Stimulated activated naive B cell treated with anti-CD40 and anti-IgM and Interleukin-4, amounts not matched to agents 10 μg/mL and 1 μg/mL and 100 μg/mL, for 72 hours (primary cell): ENCODE data around the gene CDPF1.

Experiments used
- ATAC-seq, 2 donors: fragments of 150-1000 bp; cut with Tn5 transposase; replicated peaks; 2 replicates each; pipeline ENCODE4 v1.10.0; 2021; ENCODE audit warnings: moderate library complexity in 1 of 2
- DNase-seq: peaks from one replicate; pipeline ENCODE4 v3.0.0; 2021
- H3K27ac Mint-ChIP-seq: one replicate; pipeline ENCODE4 v1.8.0; 2022; ENCODE audit warnings: mild to moderate bottlenecking, mixed read lengths
- H3K27me3 Mint-ChIP-seq, 2 donors: one replicate each; pipeline ENCODE4 v1.8.0; 2022; ENCODE audit warnings: mixed read lengths in 2 of 2
- H3K36me3 Mint-ChIP-seq, 2 donors: one replicate each; pipeline ENCODE4 v1.8.0; 2022; ENCODE audit warnings: mixed read lengths in 2 of 2, mild to moderate bottlenecking in 1 of 2
- H3K4me1 Mint-ChIP-seq, 2 donors: one replicate each; pipeline ENCODE4 v1.8.0; 2022; ENCODE audit warnings: mixed read lengths in 2 of 2, mild to moderate bottlenecking in 1 of 2
- H3K4me3 Mint-ChIP-seq, 2 donors: one replicate each; pipeline ENCODE4 v1.8.0; 2022; ENCODE audit warnings: mild to moderate bottlenecking in 2 of 2, mixed read lengths in 2 of 2, moderate library complexity in 1 of 2
- H3K9me3 Mint-ChIP-seq, 2 donors: one replicate each; pipeline ENCODE4 v1.8.0; 2022; ENCODE audit warnings: mixed read lengths in 2 of 2, mild to moderate bottlenecking in 1 of 2

CDPF1 gene

DNA sequence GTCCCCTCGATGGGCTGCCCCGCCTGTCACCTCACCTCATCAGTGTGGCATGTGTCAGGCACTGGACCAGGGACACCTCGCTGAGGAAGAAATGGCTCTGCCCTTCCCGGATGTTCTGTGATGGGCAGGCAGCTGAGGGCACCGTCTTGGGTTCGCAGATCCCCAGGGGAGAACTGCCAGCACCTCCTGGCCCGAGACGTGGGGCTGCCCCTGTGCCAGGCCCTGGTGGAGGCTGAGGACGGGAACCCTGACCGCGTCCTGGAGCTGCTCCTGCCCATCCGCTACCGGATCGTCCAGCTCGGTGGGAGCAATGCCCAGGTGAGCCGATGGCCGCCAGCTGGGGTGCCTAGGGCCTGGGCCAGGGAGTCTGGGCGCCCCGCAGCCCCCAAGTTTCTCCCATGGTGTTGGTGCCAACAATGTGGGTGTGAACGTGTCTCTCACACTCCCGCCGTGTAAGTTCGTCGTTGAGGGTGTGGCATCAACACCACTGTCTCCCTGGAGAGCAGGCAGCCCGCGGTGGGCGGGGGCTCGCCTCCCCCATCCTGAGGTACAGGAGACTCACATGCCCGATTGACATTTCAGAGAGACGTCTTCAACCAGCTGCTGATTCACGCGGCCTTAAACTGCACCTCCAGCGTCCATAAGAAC is 39.3 kb upstream of the CDPF1 start:
- Mint-ChIP-seq H3K9me3 (peaks cover 4 to 5% of the 10 kb centered on the region in 2 donors), H3K27me3 (no peaks in the 10 kb centered on the region), H3K27ac (peak overlapping the region; percentile 14), H3K4me1 (peaks cover 29 to 65% of the 10 kb centered on the region in 2 donors), H3K4me3 (peak overlapping the region in 1 of 2 donors; percentile 25), H3K36me3 (peaks cover 35 to 43% of the 10 kb centered on the region in 2 donors)
- no peak for ATAC-seq
- no peak for DNase-seq

DNA sequence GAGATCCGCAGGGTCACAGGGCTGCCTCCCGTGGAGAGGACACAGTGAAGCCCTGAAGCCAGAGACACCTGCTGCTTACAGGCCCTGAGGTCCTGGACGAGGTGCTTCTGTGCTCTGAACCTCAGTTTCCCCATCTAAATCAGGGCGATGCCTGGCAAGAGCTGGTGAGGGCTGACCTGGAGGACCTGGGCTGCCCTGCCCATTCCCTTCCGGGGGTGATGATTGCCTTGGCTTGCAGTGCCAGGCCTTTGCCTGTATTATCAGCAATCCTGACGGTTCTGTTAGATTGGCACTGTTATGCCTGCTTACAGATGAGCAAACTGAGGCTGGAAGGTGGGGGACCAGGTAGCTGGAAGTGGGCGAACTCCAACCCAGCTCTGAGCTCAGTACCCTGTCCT is 38.8 kb upstream of the CDPF1 start:
- DNase-seq (no peak), ATAC-seq (no peak)
- peaks cover 35 to 49% of the 10 kb centered on the region in 2 donors for H3K36me3 Mint-ChIP-seq
- H3K27ac Mint-ChIP-seq: peak overlapping the region; percentile 95
- peaks cover 4 to 5% of the 10 kb centered on the region in 2 donors for H3K9me3 Mint-ChIP-seq
- H3K27me3 Mint-ChIP-seq: no peaks in the 10 kb centered on the region
- H3K4me3 Mint-ChIP-seq: peak overlapping the region; percentile 91 to 95
- H3K4me1 Mint-ChIP-seq: peaks cover 29 to 61% of the 10 kb centered on the region in 2 donors

DNA sequence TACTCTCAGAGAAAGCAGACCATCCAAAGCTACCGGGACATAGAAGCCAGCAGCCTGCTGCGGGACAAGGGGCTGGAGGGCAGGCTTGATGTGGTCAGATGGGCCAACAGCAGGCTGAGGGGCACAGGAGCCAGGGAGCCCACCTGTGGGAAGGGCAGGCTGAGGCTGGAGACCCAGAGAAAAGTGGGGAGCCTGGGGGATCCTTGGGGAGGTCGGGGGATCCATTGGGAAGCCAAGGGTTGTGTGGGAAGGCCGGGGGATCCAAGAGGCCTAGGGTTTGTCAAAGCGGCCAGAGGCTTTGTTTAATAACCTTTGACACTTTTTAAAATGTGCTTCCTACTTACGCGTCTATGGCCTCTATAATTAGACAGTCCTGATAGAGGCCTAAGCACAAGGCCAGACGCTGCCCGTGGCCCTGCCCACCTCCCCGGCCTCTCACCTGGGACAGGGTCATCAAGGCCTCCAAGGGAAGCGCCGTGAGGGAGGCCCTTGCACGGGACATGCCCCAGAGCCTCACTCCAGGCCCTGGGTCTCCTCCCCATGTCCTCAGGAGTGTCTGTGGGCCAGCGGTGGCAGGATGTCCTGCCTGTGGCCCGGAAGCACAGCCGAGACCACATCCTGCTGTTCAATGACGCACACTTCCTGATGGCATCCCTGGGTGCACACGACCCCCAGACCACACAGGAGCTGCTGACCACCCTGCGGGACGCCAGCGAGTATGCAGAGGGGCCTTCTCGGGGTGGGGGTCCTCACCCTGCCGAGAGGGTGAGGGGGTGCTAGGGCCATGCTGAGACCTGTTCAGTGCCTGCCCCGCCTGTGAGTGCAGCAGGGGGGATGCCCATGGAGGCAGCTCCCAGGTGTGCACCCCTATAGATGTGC is 38.0 kb upstream of the CDPF1 start:
- Mint-ChIP-seq H3K9me3 (peaks cover 4 to 5% of the 10 kb centered on the region in 2 donors), H3K36me3 (peaks cover 33 to 49% of the 10 kb centered on the region in 2 donors), H3K4me3 (peak overlapping the region; percentile 91 to 95), H3K27me3 (no peaks in the 10 kb centered on the region), H3K27ac (peak overlapping the region; percentile 95), H3K4me1 (peaks cover 23 to 54% of the 10 kb centered on the region in 2 donors)
- DNase-seq (peak; percentile 41), ATAC-seq (peak; percentile 92 to 97)

DNA sequence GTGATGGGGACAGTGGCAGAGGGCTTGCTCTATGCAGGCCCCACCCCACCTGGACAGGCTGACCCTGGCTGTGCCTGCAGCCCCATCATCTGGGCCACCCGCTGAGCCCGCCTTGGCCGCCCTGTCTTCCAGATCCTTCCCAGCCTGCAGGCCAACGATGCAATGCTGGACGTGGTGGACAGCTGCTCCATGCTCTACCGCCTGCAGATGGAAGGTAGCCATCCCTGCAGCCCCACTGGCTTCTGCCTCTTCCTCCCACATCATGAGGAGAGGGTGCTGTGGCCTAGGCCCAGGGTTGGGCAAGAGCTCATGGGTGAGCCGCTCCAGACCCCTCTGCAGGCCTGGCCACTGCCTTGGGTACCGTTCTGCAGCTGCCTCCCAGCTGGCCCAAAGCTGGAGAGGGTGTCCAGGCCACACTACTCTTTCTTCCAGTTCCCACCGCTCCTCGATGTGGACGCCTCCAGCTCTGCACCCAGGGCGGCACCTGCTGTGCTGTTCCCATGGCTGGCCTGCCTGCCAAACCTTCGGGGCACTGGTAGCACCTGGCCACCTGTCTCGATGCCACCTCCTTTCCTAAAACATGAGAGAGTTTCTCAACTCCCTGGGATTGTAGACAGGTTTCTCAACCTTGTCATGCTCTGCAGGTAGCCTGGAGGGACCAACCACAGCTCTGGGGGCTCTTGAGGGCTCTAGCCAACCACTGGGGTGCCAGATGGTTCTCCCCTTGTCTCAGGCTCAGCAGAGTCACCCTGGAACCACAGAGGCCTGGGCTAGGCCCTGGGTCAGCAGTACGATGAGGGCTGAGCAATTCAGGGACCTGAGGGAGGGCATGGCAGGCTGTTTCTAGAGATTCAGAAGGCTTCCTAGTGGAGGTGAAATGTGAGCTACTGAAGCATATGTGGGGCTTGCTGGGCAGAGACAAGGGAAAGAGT is 37.1 kb upstream of the CDPF1 start:
- DNase-seq: no peak
- Mint-ChIP-seq H3K4me1 (peaks cover 16 to 45% of the 10 kb centered on the region in 2 donors), H3K9me3 (peaks cover under 1 to 1% of the 10 kb centered on the region in 2 donors), H3K4me3 (peak overlapping the region; percentile 91 to 95), H3K27me3 (no peaks in the 10 kb centered on the region), H3K27ac (peak overlapping the region; percentile 95), H3K36me3 (peaks cover 28 to 45% of the 10 kb centered on the region in 2 donors)
- ATAC-seq: no peak

DNA sequence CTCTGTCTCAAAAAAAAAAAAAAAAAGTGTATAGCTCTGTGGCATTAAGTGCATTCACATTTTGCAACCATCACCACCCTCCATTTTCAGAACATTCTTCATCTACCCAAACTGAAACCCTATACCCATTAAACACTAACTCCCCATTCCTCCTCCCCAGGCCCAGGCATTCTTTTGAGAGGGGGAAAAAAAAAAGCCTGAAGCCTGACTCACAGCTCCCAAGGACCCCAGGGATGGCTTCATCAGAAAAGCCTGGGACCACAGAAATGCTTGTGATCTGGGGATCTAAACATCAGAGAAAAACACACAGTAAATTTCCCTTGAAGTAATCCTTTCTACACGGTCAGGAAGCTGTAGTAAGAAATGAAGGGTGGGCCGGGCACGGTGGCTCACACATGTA is 35.9 kb upstream of the CDPF1 start:
- no peak overlapping the region for H3K4me3 Mint-ChIP-seq
- no peaks in the 10 kb centered on the region for H3K9me3 Mint-ChIP-seq
- no peak for DNase-seq
- H3K36me3 Mint-ChIP-seq: peaks cover 30 to 49% of the 10 kb centered on the region in 2 donors
- H3K27me3 Mint-ChIP-seq: no peaks in the 10 kb centered on the region
- H3K27ac Mint-ChIP-seq: no peak overlapping the region
- peaks cover 18 to 52% of the 10 kb centered on the region in 2 donors for H3K4me1 Mint-ChIP-seq
- no peak for ATAC-seq

DNA sequence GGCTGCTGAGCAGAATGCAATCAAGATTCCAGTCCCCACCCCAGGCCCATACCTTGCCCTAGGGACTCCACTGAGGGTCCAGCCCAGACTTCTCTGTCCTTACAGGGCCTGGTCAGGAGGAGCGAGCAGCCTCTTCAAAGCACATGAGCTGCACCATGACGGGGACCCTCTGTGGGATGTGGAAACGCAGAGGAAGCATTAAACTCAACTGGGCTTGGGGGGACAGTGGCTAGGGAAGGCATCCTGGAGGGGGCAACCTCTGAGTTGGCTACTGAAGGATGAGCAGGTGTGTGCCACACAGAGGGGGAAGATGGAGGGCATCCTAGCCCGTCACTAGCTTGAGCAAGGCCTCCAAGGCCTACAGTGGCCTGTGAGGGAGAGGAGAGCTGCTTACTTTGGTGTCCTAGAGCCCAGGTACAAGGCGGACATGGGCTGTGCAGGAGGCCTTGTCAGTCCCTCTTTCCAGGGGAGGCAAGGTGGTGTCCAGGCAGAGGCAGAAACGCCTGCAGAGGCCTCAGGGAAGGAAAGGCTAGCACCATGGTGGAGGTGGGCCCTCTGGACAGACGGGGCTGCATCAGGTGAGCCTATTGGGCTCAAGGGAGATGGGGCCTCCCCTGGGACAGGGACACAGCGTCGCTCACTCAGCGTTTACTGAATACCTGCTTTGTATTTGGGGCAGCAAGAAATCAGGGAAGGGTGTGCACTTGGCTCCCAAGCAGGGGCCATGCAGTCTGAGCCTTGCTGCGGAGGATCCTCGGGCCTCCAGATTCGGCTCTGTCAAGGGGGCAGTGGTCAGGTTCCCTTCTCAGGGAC is 32.0 kb upstream of the CDPF1 start:
- H3K27ac Mint-ChIP-seq: no peak overlapping the region
- ATAC-seq: no peak
- no peaks in the 10 kb centered on the region for H3K9me3 Mint-ChIP-seq
- H3K36me3 Mint-ChIP-seq: peaks cover 32 to 53% of the 10 kb centered on the region in 2 donors
- no peak for DNase-seq
- no peak overlapping the region for H3K4me3 Mint-ChIP-seq
- peaks cover 4 to 21% of the 10 kb centered on the region in 2 donors for H3K4me1 Mint-ChIP-seq
- no peaks in the 10 kb centered on the region for H3K27me3 Mint-ChIP-seq

DNA sequence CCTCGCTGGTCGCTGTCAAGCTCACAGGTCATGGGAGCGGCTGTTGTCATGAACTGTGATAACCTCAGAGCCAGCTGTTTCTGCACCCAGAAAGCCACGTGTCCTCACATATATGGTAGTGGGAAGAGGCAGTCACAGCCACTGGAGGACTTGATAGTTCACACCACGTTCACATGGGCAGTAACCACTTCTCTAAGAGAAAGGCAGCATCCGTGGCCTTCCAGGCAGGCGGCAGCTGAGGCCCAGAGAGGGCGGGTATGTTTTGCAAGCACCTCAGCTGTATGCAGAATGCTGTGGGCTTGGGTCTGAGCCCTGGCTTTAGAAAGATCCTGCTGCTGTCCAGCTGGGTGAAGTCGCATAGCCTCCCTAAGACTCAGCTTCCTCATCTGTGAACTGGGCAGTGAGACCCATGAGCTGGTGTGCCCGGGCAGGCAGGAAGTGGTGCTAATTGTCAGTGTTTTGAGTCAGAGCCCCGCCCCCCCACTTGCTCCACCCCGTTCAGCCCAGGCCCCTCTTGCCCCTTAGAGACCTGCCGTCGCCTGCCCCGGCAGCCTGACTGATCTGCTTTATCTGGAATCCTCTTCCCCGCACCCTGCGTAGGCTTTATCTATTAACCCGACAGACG is 31.0 kb upstream of the CDPF1 start:
- Mint-ChIP-seq H3K36me3 (peaks cover 29 to 48% of the 10 kb centered on the region in 2 donors), H3K4me3 (no peak overlapping the region), H3K9me3 (no peaks in the 10 kb centered on the region), H3K27me3 (no peaks in the 10 kb centered on the region), H3K4me1 (peaks cover 2 to 12% of the 10 kb centered on the region in 2 donors), H3K27ac (no peak overlapping the region)
- ATAC-seq: no peak
- no peak for DNase-seq

DNA sequence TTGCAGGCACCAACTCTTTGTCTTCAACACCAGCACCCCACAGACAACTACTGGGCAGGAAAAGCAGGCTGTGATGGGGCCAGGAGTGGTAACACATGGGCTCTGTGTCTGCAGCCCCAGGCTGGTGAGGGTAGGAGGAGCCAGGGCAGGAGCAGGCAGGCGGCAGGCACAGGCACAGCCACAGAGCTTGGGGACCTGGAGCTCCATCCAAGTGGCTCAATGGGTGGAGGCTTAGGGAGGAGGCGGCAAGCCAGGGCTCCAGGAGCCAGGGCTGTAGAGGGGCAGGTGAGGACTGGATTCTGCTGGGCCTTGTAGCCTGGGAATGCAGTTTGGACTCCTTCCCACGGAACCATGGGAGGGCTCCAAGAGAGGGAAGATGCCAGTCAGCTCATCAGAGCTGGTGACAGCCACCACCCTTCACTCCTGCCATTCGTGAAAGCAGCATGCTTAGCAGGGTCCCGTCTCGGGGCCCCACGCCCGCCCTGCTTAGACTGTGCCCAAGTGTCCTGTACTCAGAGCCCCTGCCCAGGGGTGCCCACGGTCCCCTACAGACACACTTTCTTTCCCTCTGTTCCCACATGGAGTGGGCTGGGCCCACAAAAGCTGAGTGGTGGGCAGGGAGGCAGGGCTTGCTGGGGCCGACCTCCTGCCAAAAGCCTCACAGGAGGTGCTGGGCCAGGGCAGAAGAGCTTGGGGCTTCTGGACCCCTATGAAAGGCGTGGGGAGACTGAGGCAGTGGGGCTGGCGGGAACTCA is 30.1 kb upstream of the CDPF1 start:
- Mint-ChIP-seq H3K4me3 (no peak overlapping the region), H3K27me3 (no peaks in the 10 kb centered on the region), H3K36me3 (peaks cover 34 to 51% of the 10 kb centered on the region in 2 donors), H3K27ac (no peak overlapping the region), H3K4me1 (peaks cover 7 to 8% of the 10 kb centered on the region in 2 donors), H3K9me3 (no peaks in the 10 kb centered on the region)
- DNase-seq (no peak), ATAC-seq (no peak)

DNA sequence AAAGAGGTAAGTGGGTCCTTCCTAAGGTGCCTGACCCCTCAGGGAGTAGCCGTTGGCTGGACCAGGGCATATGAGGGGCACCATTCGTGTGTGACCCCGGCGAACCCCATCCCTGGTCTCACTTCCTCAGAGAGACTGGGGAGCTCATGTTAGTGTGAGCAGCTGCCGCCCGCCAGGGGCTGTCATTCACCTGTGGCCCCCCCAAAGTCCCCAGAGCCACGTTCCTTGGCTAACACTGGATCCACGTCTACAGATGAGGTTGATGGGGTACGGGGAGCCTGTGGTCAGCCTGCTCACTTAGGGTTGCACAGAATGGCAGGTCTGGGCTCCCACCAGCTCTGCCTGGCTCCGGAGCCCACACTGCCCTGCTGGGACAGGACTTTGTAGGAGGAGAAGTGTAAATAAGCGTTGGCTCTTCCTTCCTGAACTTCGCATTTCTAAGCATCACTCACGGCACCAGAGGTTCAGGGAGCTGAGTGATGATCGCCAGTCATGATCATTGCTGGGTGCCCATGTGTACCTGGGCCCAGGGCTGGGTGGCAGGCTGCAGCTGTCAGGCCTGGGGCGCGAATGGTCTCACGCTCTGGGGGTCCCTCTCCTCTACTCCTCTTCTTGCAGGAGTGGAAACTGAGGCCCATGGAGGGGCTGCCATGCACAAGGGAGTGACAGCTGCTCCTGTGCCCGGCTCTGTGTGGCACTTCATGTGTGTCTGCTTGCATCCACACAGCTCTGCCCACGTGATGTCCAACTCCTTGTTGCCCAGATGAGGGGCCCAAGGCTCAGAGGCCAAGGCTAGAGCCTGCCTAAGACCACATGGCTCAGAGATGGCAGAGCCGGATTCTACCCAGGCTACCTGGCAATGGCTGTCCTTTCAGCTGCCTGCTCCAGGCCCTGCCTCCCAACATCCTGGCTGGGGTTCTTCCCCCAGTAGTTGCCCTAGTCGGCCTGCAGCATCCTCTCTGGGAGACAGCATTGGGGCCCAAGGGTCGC is 28.9 kb upstream of the CDPF1 start:
- Mint-ChIP-seq H3K4me3 (no peak overlapping the region), H3K27ac (no peak overlapping the region)

DNA sequence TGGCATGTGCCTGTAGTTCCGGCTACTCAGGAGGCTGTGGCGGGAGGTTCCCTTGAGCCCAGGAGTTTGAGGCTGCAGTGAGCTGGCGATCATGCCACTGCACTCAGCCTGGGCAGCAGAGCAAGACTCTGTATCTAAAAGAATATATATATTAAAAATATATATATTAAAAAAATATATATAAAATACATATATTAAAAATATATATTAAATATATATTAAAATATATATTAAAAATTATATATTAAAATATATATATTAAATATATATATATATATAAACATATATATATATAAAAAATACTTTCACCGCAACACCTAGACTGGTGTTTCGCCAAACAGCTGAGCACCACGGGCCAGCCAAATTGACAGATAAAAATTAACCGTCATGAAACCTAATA is 26.5 kb upstream of the CDPF1 start:
- no peaks in the 10 kb centered on the region for H3K9me3 Mint-ChIP-seq
- H3K27ac Mint-ChIP-seq: no peak overlapping the region
- H3K27me3 Mint-ChIP-seq: no peaks in the 10 kb centered on the region
- ATAC-seq: no peak
- no peak for DNase-seq
- H3K36me3 Mint-ChIP-seq: peaks cover 29 to 44% of the 10 kb centered on the region in 2 donors
- no peak overlapping the region for H3K4me3 Mint-ChIP-seq
- H3K4me1 Mint-ChIP-seq: peaks cover 3 to 5% of the 10 kb centered on the region in 2 donors

More for the DNA sequence above, 28.9 kb upstream of the CDPF1 start:
- no peak for DNase-seq
- peaks cover 36 to 48% of the 10 kb centered on the region in 2 donors for H3K36me3 Mint-ChIP-seq
- ATAC-seq: no peak
- H3K4me1 Mint-ChIP-seq: peaks cover 7 to 8% of the 10 kb centered on the region in 2 donors
- no peaks in the 10 kb centered on the region for H3K27me3 Mint-ChIP-seq
- no peaks in the 10 kb centered on the region for H3K9me3 Mint-ChIP-seq

DNA sequence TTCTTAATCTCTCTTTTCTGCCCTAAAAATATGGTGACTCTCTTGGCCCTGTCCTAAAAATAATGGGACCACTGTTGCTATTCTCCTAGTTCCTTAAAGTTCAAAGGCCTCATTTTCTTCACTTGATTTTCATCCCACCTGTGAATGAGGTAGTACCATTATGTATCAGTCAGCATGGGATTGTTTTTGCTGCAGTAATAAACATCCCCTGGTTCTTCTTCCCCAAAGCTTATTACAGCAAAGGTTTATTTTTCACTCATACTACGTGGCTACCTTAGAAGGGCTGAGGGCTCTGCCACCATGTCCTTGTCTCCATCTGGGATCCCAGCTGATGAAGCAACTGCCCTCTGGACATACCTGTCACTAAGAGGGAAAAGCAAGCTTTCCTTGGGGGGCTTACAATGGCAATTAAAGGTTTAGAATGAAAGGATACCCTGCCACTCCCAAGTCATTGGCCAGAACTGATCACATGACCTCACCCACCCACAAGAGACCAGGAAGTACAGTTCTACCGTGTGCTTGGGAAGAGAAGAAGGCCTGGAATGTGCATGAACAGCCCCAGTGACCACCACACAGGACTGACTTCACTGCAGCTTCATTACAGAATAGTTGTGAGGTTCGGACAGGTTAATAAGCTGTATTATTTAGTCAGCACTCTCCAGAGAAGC is 25.5 kb upstream of the CDPF1 start:
- DNase-seq: no peak
- no peaks in the 10 kb centered on the region for H3K9me3 Mint-ChIP-seq
- no peak overlapping the region for H3K27ac Mint-ChIP-seq
- H3K4me1 Mint-ChIP-seq: peaks cover 0 to 5% of the 10 kb centered on the region in 2 donors
- H3K27me3 Mint-ChIP-seq: no peaks in the 10 kb centered on the region
- no peak for ATAC-seq
- H3K4me3 Mint-ChIP-seq: no peak overlapping the region
- peaks cover 24 to 36% of the 10 kb centered on the region in 2 donors for H3K36me3 Mint-ChIP-seq
